Osteoblast (primary cell): ENCODE results near the gene GPR132. TPM values are rescaled to one million over a fixed set of nuclear protein-coding genes. Genes with fewer than 3 reads are reported as not detected.

Source experiments
- DNase-seq: peaks from one replicate; pipeline ENCODE4 v3.0.0; 2011; ENCODE audit warnings: low spot score, mixed read lengths; ENCODE audit not compliant: insufficient read length; ENCODE audit errors: missing footprints
- H2AFZ ChIP-seq: 2 replicates; pipeline ENCODE4 v1.6.0; 2011; ENCODE audit warnings: mild to moderate bottlenecking, low read length
- H3K27ac ChIP-seq: 2 replicates; pipeline ENCODE4 v1.5.1; 2011; ENCODE audit warnings: mild to moderate bottlenecking, low read depth, low read length, moderate library complexity
- H3K27me3 ChIP-seq: 2 replicates; pipeline ENCODE4 v1.6.0; 2012; ENCODE audit warnings: mild to moderate bottlenecking, control low read depth, inconsistent platforms, low read length, moderate library complexity; ENCODE audit not compliant: insufficient read depth
- H3K36me3 ChIP-seq: 2 replicates; pipeline ENCODE4 v1.5.1; 2011; ENCODE audit warnings: mild to moderate bottlenecking, low read length, control low read depth, moderate library complexity; ENCODE audit not compliant: insufficient read depth
- H3K4me1 ChIP-seq: 2 replicates; pipeline ENCODE4 v1.5.1; 2011; ENCODE audit warnings: mild to moderate bottlenecking, low read length, control low read depth, moderate library complexity; ENCODE audit not compliant: insufficient read depth
- H3K4me2 ChIP-seq: 2 replicates; pipeline ENCODE4 v1.6.0; 2011; ENCODE audit warnings: mild to moderate bottlenecking, low read length; ENCODE audit not compliant: insufficient read depth
- H3K4me3 ChIP-seq: fragments of 200-600 bp; sonication (generic); 3 replicates; pipeline ENCODE4 v1.5.1; 2012; ENCODE audit warnings: mild to moderate bottlenecking, low read length, inconsistent platforms; ENCODE audit not compliant: insufficient read depth
- H3K79me2 ChIP-seq: 2 replicates; pipeline ENCODE4 v1.6.0; 2012; ENCODE audit warnings: mild to moderate bottlenecking, low read length, control low read depth, inconsistent platforms; ENCODE audit not compliant: insufficient read depth
- H3K9me3 ChIP-seq: 2 replicates; pipeline ENCODE4 v1.5.1; 2011; ENCODE audit warnings: low read depth, low read length, control low read depth
- H4K20me1 ChIP-seq: 2 replicates; pipeline ENCODE4 v1.6.0; 2012; ENCODE audit warnings: mild to moderate bottlenecking, low read length, control low read depth; ENCODE audit not compliant: insufficient read depth
- CTCF ChIP-seq: IDR thresholded peaks from 2 replicates; pipeline ENCODE4 v1.5.1; 2011; ENCODE audit warnings: mild to moderate bottlenecking, low read depth, low read length, moderate library complexity; ENCODE audit errors: extremely low read depth
- total RNA-seq: library from RNA; depleted of rRNA; stranded (reverse); fragments of >200 nt; gene quantifications from 2 replicates; pipeline ENCODE4 v1.2.3, GENCODE V29; 2012

GPR132 gene
- total RNA-seq, 1 donor, result under 0.01 TPM

- DNase-seq, result peak; percentile 87
Measured at GRCh38 chr14:105075379-105076295, 10.4 kb upstream of the GPR132 start.

GRCh38 chr14:105074601-105075053, 9.4 kb upstream of the GPR132 start:
- Histone ChIP-seq H4K20me1 (peaks cover 3% of the 10 kb centered on the region), H3K79me2 (no peaks in the 10 kb centered on the region), H3K27ac (no peak overlapping the region), H3K4me2 (no peak overlapping the region), H3K36me3 (no peaks in the 10 kb centered on the region), H3K4me1 (no peaks in the 10 kb centered on the region), H3K4me3 (no peak overlapping the region), H2AFZ (no peak overlapping the region), H3K9me3 (no peaks in the 10 kb centered on the region), H3K27me3 (peaks cover 16% of the 10 kb centered on the region)
- TF ChIP-seq CTCF, result no peak
- peak; percentile 82 for DNase-seq

More at GRCh38 chr14:105075379-105076295, 10.4 kb upstream of the GPR132 start:
- no peak overlapping the region for H3K4me3 ChIP-seq
- peaks cover 16% of the 10 kb centered on the region for H3K27me3 ChIP-seq
- no peaks in the 10 kb centered on the region for H3K36me3 ChIP-seq
- H3K27ac ChIP-seq, result no peak overlapping the region
- no peaks in the 10 kb centered on the region for H3K79me2 ChIP-seq
- no peak overlapping the region for H3K4me2 ChIP-seq
- H3K4me1 ChIP-seq, result no peaks in the 10 kb centered on the region
- no peaks in the 10 kb centered on the region for H3K9me3 ChIP-seq
- peaks cover 3% of the 10 kb centered on the region for H4K20me1 ChIP-seq
- TF ChIP-seq CTCF, result no peak
- H2AFZ ChIP-seq, result no peak overlapping the region

GRCh38 chr14:105073720-105074600, 8.7 kb upstream of the GPR132 start:
- Histone ChIP-seq H3K4me2 (no peak overlapping the region), H3K27ac (no peak overlapping the region), H2AFZ (no peak overlapping the region), H3K4me3 (no peak overlapping the region), H3K4me1 (no peaks in the 10 kb centered on the region), H4K20me1 (peaks cover 3% of the 10 kb centered on the region), H3K9me3 (no peaks in the 10 kb centered on the region), H3K79me2 (no peaks in the 10 kb centered on the region), H3K36me3 (no peaks in the 10 kb centered on the region), H3K27me3 (peaks cover 16% of the 10 kb centered on the region)
- DNase-seq, result peak; percentile 72
- TF ChIP-seq CTCF, result no peak
